Stimulated activated CD4-positive, alpha-beta T cell treated with anti-CD3 and anti-CD28 coated beads, Interleukin-12 subunit alpha, Interleukin-12 subunit beta, amount 100 ng/mL, for 4 hours (primary cell): ENCODE measurements around the gene MMEL1.
"Not testable (repeated sequence)": the region's sequence is repeated elsewhere in the genome, so short reads cannot be mapped to it uniquely, and the experiment has no call there.

Experiments used
- DNase-seq: peaks from one replicate; pipeline ENCODE4 v3.0.0-alpha.2; 2020

The MMEL1 gene

DNA sequence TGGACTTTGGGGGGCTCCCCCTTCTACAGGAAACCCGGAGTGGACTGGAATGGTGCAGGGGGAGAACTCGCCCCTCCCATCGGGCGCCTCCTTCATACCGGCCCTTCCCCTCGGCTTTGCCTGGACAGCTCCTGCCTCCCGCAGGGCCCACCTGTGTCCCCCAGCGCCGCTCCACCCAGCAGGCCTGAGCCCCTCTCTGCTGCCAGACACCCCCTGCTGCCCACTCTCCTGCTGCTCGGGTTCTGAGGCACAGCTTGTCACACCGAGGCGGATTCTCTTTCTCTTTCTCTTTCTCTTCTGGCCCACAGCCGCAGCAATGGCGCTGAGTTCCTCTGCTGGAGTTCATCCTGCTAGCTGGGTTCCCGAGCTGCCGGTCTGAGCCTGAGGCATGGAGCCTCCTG, 76.5 kb downstream of the MMEL1 start, which contains the start of gene TNFRSF14:
Gene TNFRSF14 (plus strand): TSS at position 95 of the 401 bp plus-strand sequence. CDS start 294 bp downstream, at position 389.
- DNase-seq: peak; percentile 67

DNA sequence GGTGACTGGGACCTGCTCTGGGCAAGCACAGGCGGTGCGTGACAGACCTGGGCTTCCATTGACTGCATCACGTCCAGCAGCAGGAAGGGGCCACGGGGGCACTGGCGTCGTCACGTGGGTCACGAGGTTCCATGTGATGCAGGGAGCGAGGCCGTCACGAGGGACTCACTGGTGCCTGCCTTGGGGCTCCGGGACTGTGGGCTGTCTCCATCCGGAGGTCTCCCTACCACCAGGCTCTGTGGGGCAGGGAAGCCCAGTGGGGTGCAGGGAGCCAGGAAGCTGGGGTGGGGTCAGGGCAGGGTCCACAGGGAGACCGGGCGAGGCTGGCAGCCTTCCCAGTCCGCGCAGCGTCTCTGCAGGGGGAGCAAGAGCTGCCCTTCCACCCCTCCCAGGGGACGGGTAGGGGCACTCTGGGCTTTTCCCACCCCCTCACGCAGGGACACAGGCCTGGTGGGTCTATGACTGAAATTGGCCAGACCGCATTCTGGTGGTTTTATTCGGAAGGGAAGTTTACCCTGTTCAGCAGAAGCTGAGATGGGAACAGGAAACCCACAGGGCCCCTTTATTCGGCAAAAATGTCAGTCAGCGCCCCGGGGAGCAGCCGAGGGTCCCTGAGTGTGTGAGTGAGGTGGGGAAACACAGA, 77.1 kb downstream of the MMEL1 start:
- peak; percentile 60 for DNase-seq

- DNase-seq: peak; percentile 48
These were observed 78.0 kb downstream of the MMEL1 start for GRCh38 chr1:2554621-2555387.

GRCh38 chr1:2553871-2554620, 78.8 kb downstream of the MMEL1 start:
- no peak for DNase-seq

GRCh38 chr1:2553076-2553475, 79.7 kb downstream of the MMEL1 start:
- DNase-seq: not testable (repeated sequence)

- no peak for DNase-seq
These were observed 80.6 kb downstream of the MMEL1 start for GRCh38 chr1:2552189-2552588.

- DNase-seq: not testable (repeated sequence)
These were observed 81.3 kb downstream of the MMEL1 start for GRCh38 chr1:2551544-2551943.

GRCh38 chr1:2550309-2550861, 82.4 kb downstream of the MMEL1 start:
- not testable (repeated sequence) for DNase-seq

DNA sequence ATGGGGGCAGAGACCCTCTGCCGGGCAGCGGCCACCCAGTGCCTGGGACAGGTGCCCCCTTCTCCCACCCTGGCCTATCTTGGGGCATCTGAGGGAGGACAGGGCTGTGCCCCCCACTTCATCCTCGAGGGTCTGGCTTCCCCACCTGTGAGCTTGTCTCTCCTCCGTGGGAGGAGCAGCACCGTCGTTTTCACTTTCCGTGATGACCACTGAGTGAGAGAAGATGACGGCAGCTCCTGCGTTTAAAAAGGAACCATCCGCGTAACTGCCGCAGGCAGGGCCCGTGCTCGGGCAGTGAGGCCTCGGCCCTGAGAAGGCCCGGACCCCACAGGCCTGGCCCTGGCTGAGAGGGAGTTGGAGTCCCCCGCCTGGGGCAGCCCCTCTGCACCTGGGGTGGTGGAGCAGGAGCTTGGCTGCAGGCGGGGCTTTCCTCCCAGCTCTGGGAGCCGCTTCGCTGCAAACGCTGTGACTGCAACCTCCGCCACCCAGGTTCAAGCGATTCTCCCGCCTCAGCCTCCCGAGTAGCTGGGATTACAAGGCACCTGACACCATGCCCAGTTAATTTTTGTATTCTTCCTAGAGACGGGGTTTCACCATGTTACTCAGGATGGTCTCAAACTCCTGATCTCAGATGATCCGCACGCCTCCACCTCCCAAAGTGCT, 83.3 kb downstream of the MMEL1 start:
- DNase-seq: not testable (repeated sequence)

GRCh38 chr1:2548068-2548589, 84.7 kb downstream of the MMEL1 start:
- peak; percentile 84 for DNase-seq

DNA sequence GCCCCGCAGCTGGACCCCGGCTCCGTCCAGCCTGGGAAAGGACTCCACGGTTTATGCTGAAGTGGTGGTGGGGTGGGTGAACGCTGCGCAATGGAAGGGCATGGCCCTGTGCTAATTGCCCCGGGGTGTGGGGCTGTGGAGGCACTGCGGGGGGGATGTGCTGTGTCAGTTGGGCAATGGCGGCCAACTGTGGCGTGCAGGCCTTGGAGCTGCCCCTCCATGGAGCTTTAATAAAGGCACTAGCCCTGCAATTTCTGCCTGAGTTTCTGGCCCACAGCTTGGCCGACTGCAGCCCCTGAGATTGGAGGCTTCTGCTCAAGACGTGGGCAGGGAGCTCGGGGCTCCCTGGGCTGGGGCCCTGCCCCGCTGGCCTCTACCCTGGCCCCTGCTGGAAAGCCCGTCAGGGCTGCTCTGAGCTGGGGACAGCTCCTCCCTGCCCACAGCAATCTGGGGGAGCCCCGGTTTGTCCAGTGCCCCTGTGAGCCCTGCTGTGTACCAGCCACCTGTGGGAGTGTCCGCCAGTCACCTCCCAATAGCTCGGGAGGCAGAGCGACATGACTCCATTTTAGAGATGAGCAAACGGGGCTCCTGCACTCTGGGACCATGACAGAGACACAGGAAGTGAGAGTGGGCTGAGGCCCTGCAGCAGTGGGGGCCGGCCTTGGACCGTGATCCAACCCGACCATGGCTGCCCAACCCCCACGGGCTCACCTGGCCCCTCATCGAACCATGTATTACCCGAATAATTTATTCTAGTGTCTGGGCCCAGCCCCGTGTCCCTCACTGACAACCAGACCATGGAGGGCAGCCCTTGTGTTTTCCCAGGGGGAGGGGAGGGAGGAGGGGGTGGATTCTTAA, 85.4 kb downstream of the MMEL1 start:
- peak; percentile 34 for DNase-seq

GRCh38 chr1:2546515-2547209, 86.2 kb downstream of the MMEL1 start:
- DNase-seq: peak; percentile 72

DNA sequence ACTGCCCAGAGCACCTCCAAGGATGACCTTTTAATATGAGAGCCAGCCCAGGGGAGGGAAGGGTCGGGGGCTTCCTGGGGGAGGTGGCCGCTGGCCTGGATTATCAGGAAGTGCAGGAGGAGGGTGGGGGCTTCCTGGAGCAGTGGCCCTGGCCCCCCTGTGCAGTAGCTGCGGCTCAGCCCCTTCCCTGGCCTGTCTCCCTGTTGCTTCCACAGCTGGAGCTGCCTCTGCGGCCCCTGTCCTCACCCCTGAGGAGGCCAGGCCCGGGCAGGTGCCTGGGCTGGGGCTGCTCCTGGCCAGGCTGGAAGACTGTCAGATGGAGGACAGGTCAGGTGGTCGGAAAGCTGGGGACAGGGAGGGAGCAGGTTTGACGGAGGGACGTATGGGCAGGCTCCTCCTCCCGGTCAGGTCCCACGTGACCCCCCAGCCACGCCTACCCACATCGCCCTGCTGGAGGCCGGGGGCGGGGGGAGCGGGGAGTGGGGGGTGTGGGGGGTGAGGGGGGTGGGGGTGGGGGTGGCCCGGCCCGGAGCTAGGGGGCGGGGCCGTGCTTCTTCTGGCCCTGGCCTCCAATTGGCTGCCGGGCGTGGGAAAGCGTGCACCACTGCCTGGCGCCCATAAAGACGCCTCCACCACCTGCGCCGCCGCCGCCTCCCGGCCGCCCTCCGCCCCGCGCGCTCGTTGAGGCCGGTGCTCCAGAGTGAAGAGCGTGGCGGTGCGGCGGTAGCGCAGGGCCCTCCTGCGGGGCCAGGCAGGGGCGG, 86.9 kb downstream of the MMEL1 start:
- peak; percentile 80 for DNase-seq

- no peak for DNase-seq
These were observed 87.8 kb downstream of the MMEL1 start for GRCh38 chr1:2544875-2545640.

DNA sequence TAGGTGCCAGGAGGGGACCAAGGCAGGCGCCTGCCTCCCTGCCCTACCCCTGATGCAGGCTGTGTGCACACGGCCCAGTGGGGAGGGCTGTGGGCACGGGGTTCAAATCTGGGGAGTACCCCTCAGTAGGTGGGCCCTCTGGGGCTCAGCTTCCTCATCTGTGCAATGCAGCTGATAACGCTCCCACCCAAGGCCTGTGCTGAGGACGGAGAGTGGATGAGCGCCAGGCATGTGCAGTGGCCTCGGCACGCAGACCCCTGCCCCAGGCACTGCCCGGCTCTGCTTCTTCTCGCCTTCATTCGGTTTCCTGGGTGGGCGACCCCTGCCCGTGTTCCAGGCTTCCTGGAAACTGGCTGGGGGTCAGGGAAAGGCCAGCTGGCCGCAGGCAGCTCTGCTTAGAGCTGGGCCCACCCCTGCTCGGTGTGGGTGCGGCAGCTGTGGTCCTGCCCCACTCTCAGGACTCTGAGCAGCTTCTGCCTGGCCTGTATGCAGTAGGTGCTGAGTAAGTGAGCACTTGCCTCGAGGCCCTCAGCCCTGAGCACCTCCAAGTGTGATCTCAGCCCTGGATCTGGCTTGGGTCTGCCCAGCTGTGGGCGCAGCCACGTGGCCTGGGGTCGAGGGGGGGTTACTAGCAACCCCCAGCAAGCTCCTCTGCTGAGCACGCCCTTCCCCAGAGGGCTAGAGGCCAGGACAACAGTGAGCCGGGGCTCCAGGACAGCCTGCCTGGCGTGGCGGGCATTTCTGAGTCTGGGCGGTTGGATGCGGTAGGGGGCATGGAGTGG, 88.5 kb downstream of the MMEL1 start:
- no peak for DNase-seq

DNA sequence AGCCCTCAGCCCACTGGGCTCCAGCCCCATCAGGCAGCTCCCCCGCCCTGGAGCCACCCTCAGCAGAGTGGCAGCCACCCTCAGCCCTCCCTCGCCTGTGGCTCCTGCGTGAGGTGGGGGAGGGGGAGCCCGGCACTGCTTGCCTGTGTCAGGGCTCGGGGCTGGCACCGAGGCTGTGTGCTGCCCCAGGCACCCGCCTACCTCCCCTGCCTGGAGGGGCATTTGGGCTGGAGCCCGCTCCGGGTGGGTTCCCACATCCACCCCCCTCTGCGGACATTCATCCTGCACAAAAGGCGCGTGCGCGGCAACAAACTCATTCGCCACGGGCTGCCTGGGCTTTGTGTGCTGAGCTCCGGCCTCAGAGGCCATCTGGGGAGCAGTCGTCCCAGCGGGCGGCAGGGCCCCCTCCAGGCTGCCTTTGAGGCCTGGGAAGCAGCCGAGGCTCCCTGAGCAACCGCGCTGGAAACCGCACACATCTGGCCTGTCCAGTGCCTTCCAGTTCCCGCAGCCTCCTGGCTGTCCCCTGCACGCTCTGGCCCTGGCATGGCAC, 89.2 kb downstream of the MMEL1 start:
- no peak for DNase-seq

DNA sequence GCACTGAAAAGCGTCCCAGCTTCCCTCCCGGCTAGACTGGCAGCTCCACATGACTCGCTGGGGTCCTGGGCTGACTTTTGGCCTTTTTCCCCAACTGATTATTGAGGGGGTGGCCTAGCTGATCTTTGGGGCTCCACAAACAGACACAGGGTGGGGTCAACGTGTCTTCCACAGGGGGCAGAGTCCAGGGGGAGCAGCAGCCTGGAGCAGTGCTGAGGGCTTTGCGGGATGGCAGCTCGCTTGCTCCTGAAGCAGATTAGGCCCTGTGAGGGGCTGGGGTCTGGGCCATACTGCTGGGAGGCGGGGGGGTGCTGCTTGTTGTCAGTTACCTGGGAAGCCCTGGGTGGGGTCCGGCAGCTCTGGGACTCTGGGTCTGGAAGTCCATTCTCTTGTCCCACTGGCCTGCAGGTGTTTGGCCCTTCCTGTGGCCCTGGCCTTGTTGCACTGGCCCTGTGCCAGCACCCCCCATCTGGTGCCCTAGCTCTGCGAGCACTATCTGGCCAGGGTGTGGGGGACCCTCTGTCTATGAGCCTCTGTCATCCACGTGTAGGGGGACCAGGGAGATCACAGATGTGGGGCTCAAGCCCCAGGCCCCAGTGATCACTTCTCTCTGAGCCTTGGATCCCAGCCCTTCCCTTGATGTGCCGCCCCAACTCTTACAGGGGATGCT, 90.4 kb downstream of the MMEL1 start:
- no peak for DNase-seq
